GM18868 (cell line): ENCODE data around the gene ZMIZ1.
A peak's percentile ranks its signal among the peaks of the same experiment; 100 is the strongest.

Source experiments
- ATAC-seq: cut with Tn5 transposase; IDR thresholded peaks from one replicate; pipeline ENCODE4 v1.9.1; 2021; ENCODE audit warnings: mild to moderate bottlenecking, moderate library complexity; ENCODE audit not compliant: unreplicated experiment

The ZMIZ1 gene

GRCh38 chr10:79135790-79136189, 67.0 kb downstream of the ZMIZ1 start:
- ATAC-seq, result no peak

GRCh38 chr10:79136236-79137005, 67.7 kb downstream of the ZMIZ1 start:
- ATAC-seq, result no peak

GRCh38 chr10:79137300-79137756, 68.6 kb downstream of the ZMIZ1 start:
- peak; percentile 14 for ATAC-seq

GRCh38 chr10:79137826-79138225, 69.1 kb downstream of the ZMIZ1 start:
- peak; percentile 78 for ATAC-seq

- no peak for ATAC-seq
Measured at GRCh38 chr10:79138449-79139123, 69.8 kb downstream of the ZMIZ1 start.

- no peak for ATAC-seq
Measured at GRCh38 chr10:79139124-79139835, 70.5 kb downstream of the ZMIZ1 start.

GRCh38 chr10:79140085-79140793, 71.5 kb downstream of the ZMIZ1 start:
- no peak for ATAC-seq

- ATAC-seq, result no peak
Measured at GRCh38 chr10:79140855-79141254, 72.1 kb downstream of the ZMIZ1 start.

- ATAC-seq, result no peak
Measured at GRCh38 chr10:79142064-79142491, 73.3 kb downstream of the ZMIZ1 start.

- ATAC-seq, result no peak
Measured at GRCh38 chr10:79142522-79143309, 74.0 kb downstream of the ZMIZ1 start.

GRCh38 chr10:79143879-79144278, 75.1 kb downstream of the ZMIZ1 start:
- ATAC-seq, result no peak

GRCh38 chr10:79144351-79145173, 75.8 kb downstream of the ZMIZ1 start:
- ATAC-seq, result no peak

GRCh38 chr10:79145174-79145483, 76.4 kb downstream of the ZMIZ1 start:
- no peak for ATAC-seq

- no peak for ATAC-seq
Measured at GRCh38 chr10:79145517-79146470, 77.0 kb downstream of the ZMIZ1 start.

GRCh38 chr10:79146611-79147130, 77.9 kb downstream of the ZMIZ1 start:
- no peak for ATAC-seq

GRCh38 chr10:79147306-79147705, 78.5 kb downstream of the ZMIZ1 start:
- ATAC-seq, result no peak

- no peak for ATAC-seq
Measured at GRCh38 chr10:79147796-79148451, 79.2 kb downstream of the ZMIZ1 start.
